Trophoblast cell (in vitro differentiated cells and primary cell): ENCODE measurements around the gene A3GALT2.
"Not testable (repeated sequence)": the region's sequence is repeated elsewhere in the genome, so short reads cannot be mapped to it uniquely, and the experiment has no call there.

Experiments
- DNase-seq, 2 donors: peaks; one replicate each; pipeline ENCODE4 v3.0.0-alpha.2; 2016
- H2AFZ ChIP-seq: 2 replicates; pipeline ENCODE4 v1.6.1; 2013; ENCODE audit warnings: low read length, moderate library complexity, mild to moderate bottlenecking; ENCODE audit not compliant: insufficient read depth, poor library complexity
- H2AK5ac ChIP-seq: 2 replicates; pipeline ENCODE4 v1.6.1; 2013; ENCODE audit warnings: mild to moderate bottlenecking, low read length
- H2BK120ac ChIP-seq: 2 replicates; pipeline ENCODE4 v1.6.1; 2013; ENCODE audit warnings: low read length, mild to moderate bottlenecking, moderate library complexity; ENCODE audit not compliant: insufficient read depth, poor library complexity
- H2BK12ac ChIP-seq: 2 replicates; pipeline ENCODE4 v1.6.1; 2013; ENCODE audit warnings: mild to moderate bottlenecking, low read length, moderate library complexity
- H2BK5ac ChIP-seq: 2 replicates; pipeline ENCODE4 v1.6.1; 2013; ENCODE audit warnings: low read length, low read depth, moderate library complexity, mild to moderate bottlenecking; ENCODE audit not compliant: poor library complexity
- H3K14ac ChIP-seq: 2 replicates; pipeline ENCODE4 v1.6.1; 2013; ENCODE audit warnings: mild to moderate bottlenecking, low read length
- H3K18ac ChIP-seq: 2 replicates; pipeline ENCODE4 v1.6.1; 2013; ENCODE audit warnings: mild to moderate bottlenecking, low read length
- H3K23ac ChIP-seq: 2 replicates; pipeline ENCODE4 v1.6.1; 2013; ENCODE audit warnings: low read length
- H3K27ac ChIP-seq: 2 replicates; pipeline ENCODE4 v1.5.1; 2013; ENCODE audit warnings: low read depth, mild to moderate bottlenecking, inconsistent platforms, low read length, moderate library complexity
- H3K27me3 ChIP-seq: 2 replicates; pipeline ENCODE4 v1.6.1; 2013; ENCODE audit warnings: inconsistent platforms, mild to moderate bottlenecking, low read length, moderate library complexity; ENCODE audit not compliant: insufficient read depth
- H3K36me3 ChIP-seq, 2 experiments: 1 replicate in 1 of 2; 2 replicates in 1 of 2; pipeline ENCODE4 v1.6.1; 2013; ENCODE audit warnings: low read length in 2 of 2, mild to moderate bottlenecking in 2 of 2, moderate library complexity in 1 of 2; ENCODE audit not compliant: insufficient read depth in 2 of 2, control insufficient read depth in 1 of 2
- H3K4ac ChIP-seq: 2 replicates; pipeline ENCODE4 v1.6.1; 2013; ENCODE audit warnings: low read depth, mild to moderate bottlenecking, low read length, moderate library complexity
- H3K4me1 ChIP-seq, 2 experiments: 1 replicate in 1 of 2; 2 replicates in 1 of 2; pipeline ENCODE4 v1.6.1; 2013; ENCODE audit warnings: low read length in 2 of 2, mild to moderate bottlenecking in 2 of 2, moderate library complexity in 1 of 2; ENCODE audit not compliant: insufficient read depth in 2 of 2, control insufficient read depth in 1 of 2
- H3K4me2 ChIP-seq: 2 replicates; pipeline ENCODE4 v1.6.1; 2013; ENCODE audit warnings: inconsistent platforms, mild to moderate bottlenecking, low read length, moderate library complexity
- H3K4me3 ChIP-seq: 2 replicates; pipeline ENCODE4 v1.5.1; 2013; ENCODE audit warnings: mild to moderate bottlenecking, low read depth, low read length, inconsistent platforms
- H3K79me1 ChIP-seq: one replicate; pipeline ENCODE4 v1.6.1; 2013; ENCODE audit warnings: low read length
- H3K79me2 ChIP-seq: 2 replicates; pipeline ENCODE4 v1.6.1; 2013; ENCODE audit warnings: low read length, mild to moderate bottlenecking; ENCODE audit not compliant: control insufficient read depth, insufficient read depth, poor library complexity
- H3K9ac ChIP-seq: 2 replicates; pipeline ENCODE4 v1.6.1; 2013; ENCODE audit warnings: mild to moderate bottlenecking, low read length
- H3K9me3 ChIP-seq: 2 replicates; pipeline ENCODE4 v1.6.1; 2013; ENCODE audit warnings: low read depth, mild to moderate bottlenecking, control low read depth, inconsistent platforms, low read length; ENCODE audit not compliant: insufficient read depth
- H4K12ac ChIP-seq: 2 replicates; pipeline ENCODE4 v1.6.1; 2013; ENCODE audit warnings: low read depth, mild to moderate bottlenecking, low read length, moderate library complexity
- H4K8ac ChIP-seq: 2 replicates; pipeline ENCODE4 v1.6.1; 2013; ENCODE audit warnings: low read depth, mild to moderate bottlenecking, low read length, moderate library complexity
- H4K91ac ChIP-seq: one replicate; pipeline ENCODE4 v1.6.1; 2013; ENCODE audit warnings: low read depth, mild to moderate bottlenecking, low read length, moderate library complexity
- WGBS: extraction: QIAGEN DNeasy Blood & Tissue Kit; methylation state at CpG from one replicate; pipeline ENCODE4 v1.1.7; 2013; ENCODE audit warnings: missing lambda C conversion rate; ENCODE audit not compliant: insufficient read length, insufficient coverage; ENCODE audit errors: extremely low coverage; 5-methylcytosine and 5-hydroxymethylcytosine counted together

The A3GALT2 gene

DNA sequence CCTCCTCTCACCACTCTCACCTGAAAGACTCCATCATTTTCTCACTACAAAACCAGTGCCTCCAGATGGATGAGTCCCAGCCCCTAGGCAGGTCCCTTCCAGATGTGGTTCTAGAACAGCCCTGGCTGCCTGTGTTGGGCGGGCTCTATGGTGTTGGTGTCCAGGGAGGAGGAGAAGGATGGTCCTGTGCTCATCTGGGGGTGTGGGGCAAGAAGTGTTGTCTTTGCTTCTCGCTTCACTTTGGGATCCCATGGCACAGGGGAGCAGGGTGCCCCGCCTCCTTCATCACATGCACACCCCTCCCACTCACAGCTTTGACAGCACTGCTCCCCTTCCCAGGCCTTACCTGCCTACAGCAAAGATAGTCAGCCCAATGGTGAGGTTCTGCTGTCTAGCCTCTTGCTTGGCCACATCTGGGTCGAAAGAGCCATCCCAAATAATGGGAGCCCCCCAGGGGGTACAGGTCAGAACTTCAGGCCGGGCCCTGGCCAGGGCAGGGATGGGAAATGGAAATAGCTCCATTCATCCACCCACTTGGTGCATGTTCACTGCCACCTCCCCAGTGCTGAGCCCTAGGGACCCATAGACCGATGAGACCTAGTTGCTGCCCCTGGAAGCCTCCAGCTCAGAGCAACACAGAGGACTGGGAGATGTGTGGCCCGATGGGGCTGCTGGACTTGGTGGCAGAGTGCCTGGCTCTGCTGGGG is 9.0 kb downstream of the A3GALT2 start:
- Histone ChIP-seq H3K14ac (no peak overlapping the region), H3K18ac (no peak overlapping the region), H4K8ac (no peak overlapping the region), H2BK12ac (no peak overlapping the region), H2BK5ac (no peak overlapping the region), H4K91ac (no peak overlapping the region), H3K4ac (no peak overlapping the region), H3K9ac (no peak overlapping the region), H3K79me1 (no peaks in the 10 kb centered on the region), H3K27me3 (peaks cover 4% of the 10 kb centered on the region), H2AK5ac (no peak overlapping the region), H3K9me3 (peaks cover 4% of the 10 kb centered on the region), H2AFZ (no peak overlapping the region), H3K23ac (no peak overlapping the region), H3K36me3 (no peaks in the 10 kb centered on the region), H3K79me2 (no peaks in the 10 kb centered on the region), H3K4me2 (no peak overlapping the region), H3K4me3 (no peak overlapping the region), H4K12ac (no peak overlapping the region), H3K4me1 (peaks cover 4% of the 10 kb centered on the region in 2 experiments), H3K27ac (no peak overlapping the region), H2BK120ac (no peak overlapping the region)
- no peak for DNase-seq
- no CpG with 5 or more reads among the region's 7 CpGs for WGBS

DNA sequence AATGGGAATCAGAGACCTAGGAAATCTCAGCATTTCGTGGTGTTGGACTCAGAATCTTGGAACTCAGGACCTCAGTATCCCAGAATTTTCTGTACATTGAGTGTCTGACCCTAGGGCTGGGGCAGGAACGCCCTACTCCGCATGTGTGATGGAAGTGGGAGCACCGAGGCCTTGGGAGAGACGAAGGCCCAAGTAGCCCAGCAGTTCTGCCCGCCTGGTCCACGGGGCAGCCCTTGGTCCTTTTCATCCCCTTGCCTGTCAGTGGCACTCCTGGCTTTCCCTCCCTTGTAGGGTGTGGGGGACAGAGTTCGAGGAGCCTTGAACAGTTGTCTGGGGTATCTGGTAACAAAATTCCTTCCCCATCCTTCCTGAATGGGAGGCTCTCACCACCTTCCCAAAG is 10.2 kb downstream of the A3GALT2 start:
- H4K8ac ChIP-seq: no peak overlapping the region
- no peak overlapping the region for H2AK5ac ChIP-seq
- H2BK120ac ChIP-seq: no peak overlapping the region
- H3K4me2 ChIP-seq: no peak overlapping the region
- H3K27me3 ChIP-seq: peaks cover 7% of the 10 kb centered on the region
- WGBS: no CpG with 5 or more reads among the region's 8 CpGs
- H3K9ac ChIP-seq: no peak overlapping the region
- H2BK12ac ChIP-seq: no peak overlapping the region
- no peak overlapping the region for H2AFZ ChIP-seq
- DNase-seq: no peak
- no peak overlapping the region for H3K23ac ChIP-seq
- H4K12ac ChIP-seq: no peak overlapping the region
- peaks cover 6 to 12% of the 10 kb centered on the region in 2 experiments for H3K4me1 ChIP-seq
- no peak overlapping the region for H3K18ac ChIP-seq
- H3K27ac ChIP-seq: no peak overlapping the region
- no peaks in the 10 kb centered on the region for H3K36me3 ChIP-seq
- H3K79me2 ChIP-seq: no peaks in the 10 kb centered on the region
- no peak overlapping the region for H2BK5ac ChIP-seq
- no peak overlapping the region for H3K14ac ChIP-seq
- no peak overlapping the region for H4K91ac ChIP-seq
- H3K9me3 ChIP-seq: peaks cover 4% of the 10 kb centered on the region
- no peak overlapping the region for H3K4ac ChIP-seq
- no peak overlapping the region for H3K4me3 ChIP-seq
- peaks cover 2% of the 10 kb centered on the region for H3K79me1 ChIP-seq

DNA sequence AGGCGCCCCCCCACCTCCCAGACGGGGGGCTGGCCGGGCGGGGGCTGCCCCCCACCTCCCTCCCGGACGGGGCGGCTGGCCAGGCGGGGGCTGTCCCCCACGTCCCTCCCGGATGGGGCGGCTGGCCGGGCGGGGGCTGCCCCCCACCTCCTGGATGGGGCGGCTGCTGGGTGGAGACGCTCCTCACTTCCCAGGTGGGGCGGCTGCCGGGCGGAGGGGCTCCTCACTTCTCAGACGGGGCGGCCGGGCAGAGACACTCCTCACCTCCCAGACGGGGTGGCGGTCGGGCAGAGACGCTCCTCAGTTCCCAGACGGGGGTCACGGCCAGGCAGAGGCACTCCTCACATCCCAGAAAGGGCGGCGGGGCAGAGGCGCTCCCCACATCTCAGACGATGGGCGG is 11.5 kb downstream of the A3GALT2 start:
- H2BK12ac ChIP-seq, H3K14ac ChIP-seq: not testable (repeated sequence)

DNA sequence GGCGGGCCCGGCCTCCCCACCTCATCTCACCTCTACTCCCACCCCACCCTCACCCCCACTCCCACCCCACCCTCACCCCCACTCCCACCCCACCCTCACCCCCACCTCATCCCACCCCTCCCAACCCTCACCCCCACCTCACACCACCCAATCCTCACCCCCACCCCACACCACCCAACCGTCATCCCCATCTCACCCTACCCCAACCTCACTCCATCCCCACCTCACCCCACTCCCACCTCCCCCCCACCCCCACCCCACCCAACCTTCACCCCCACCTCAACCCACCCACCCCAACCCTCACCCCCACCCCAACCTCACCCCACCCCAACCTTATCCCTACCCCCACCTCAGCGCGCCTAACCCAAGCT is 13.4 kb downstream of the A3GALT2 start:
- Histone ChIP-seq H3K4me3 (no peak overlapping the region), H2BK12ac (no peak overlapping the region), H3K18ac (no peak overlapping the region), H3K79me2 (no peaks in the 10 kb centered on the region), H4K91ac (no peak overlapping the region), H2AK5ac (no peak overlapping the region), H3K4ac (no peak overlapping the region), H4K8ac (no peak overlapping the region), H3K23ac (no peak overlapping the region), H2BK120ac (no peak overlapping the region), H3K27me3 (peaks cover 7% of the 10 kb centered on the region), H3K79me1 (peaks cover 2% of the 10 kb centered on the region), H3K9ac (no peak overlapping the region), H4K12ac (no peak overlapping the region), H3K4me2 (no peak overlapping the region), H3K9me3 (peaks cover 4% of the 10 kb centered on the region), H2BK5ac (no peak overlapping the region), H3K14ac (no peak overlapping the region), H2AFZ (no peak overlapping the region), H3K4me1 (peaks cover 6 to 12% of the 10 kb centered on the region in 2 experiments), H3K36me3 (no peaks in the 10 kb centered on the region), H3K27ac (no peak overlapping the region)
- DNase-seq: no peak
- WGBS: 100% methylated on average over 1 of the region's 5 CpGs

More for the DNA sequence above, 11.5 kb downstream of the A3GALT2 start:
- H2AK5ac ChIP-seq, H3K18ac ChIP-seq, H3K79me2 ChIP-seq, H4K12ac ChIP-seq, H4K8ac ChIP-seq, H3K9ac ChIP-seq, H4K91ac ChIP-seq, H3K27me3 ChIP-seq, DNase-seq, H3K79me1 ChIP-seq, H3K4me2 ChIP-seq, H3K27ac ChIP-seq, H2AFZ ChIP-seq, H3K9me3 ChIP-seq, H3K4ac ChIP-seq, H3K36me3 ChIP-seq, H2BK120ac ChIP-seq, H3K4me3 ChIP-seq, H2BK5ac ChIP-seq, H3K23ac ChIP-seq: not testable (repeated sequence)
- peaks cover 6 to 12% of the 10 kb centered on the region in 2 experiments for H3K4me1 ChIP-seq
- WGBS: no CpG with 5 or more reads among the region's 32 CpGs
